ENCODE measurements around the gene RSAD1. TPM values are rescaled to one million over a fixed set of nuclear protein-coding genes. Genes with fewer than 3 reads are reported as not detected.

Gene RSAD1
- total RNA-seq, 3 donors from 2014 or later (not counting 1 experiment from before 2014, with no cell fraction given) = 49.0 to 71.3 (median 56.5) TPM

DNA sequence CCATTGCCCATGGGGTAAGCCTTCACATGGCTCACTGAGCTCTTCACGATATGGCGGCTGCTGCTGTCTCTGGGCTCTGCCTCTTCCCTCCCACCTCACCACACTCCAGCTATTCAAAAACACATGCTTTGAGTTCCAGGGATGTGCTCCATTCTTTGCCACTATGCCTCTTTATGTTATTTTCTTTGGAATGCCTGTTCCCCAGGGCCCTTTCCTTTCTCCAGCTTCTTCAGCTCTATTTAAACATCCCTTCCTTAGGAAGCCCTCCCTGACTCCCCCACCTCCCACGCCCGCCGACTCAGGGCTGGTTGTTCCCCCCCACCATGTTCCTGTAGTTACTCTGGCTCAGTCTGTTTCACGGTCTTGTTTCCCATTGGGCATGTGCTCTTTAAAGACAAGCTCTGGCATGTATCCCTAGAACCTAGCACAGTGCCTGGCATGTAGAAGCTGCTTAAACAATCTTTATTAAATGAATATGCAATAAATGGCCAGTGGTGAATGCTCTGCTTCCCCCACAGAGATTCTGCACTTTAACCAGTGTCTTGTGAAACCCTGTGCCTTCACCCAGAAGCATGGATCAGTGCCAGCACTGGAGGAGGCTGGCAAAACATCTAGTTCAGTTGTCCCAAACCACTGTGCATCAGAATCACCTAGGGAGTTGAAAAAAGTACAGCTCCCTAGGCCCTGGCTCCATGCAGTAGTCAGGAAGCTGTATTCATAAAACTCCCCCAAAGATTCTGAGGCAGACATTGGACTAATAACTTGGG, 36.5 kb downstream of the RSAD1 start:
- no peak for DNase-seq
- Mint-ChIP-seq H3K4me3 (no peak overlapping the region), H3K27ac (no peak overlapping the region), H3K36me3 (no peaks in the 10 kb centered on the region), H3K4me1 (no peaks in the 10 kb centered on the region), H3K27me3 (ENCODE audit: low read depth in 2 of 2) (peaks cover 0 to 11% of the 10 kb centered on the region in 2 donors), H3K9me3 (no peaks in the 10 kb centered on the region)
- TF ChIP-seq, protein P1, sequence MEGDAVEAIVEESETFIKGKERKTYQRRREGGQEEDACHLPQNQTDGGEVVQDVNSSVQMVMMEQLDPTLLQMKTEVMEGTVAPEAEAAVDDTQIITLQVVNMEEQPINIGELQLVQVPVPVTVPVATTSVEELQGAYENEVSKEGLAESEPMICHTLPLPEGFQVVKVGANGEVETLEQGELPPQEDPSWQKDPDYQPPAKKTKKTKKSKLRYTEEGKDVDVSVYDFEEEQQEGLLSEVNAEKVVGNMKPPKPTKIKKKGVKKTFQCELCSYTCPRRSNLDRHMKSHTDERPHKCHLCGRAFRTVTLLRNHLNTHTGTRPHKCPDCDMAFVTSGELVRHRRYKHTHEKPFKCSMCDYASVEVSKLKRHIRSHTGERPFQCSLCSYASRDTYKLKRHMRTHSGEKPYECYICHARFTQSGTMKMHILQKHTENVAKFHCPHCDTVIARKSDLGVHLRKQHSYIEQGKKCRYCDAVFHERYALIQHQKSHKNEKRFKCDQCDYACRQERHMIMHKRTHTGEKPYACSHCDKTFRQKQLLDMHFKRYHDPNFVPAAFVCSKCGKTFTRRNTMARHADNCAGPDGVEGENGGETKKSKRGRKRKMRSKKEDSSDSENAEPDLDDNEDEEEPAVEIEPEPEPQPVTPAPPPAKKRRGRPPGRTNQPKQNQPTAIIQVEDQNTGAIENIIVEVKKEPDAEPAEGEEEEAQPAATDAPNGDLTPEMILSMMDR (IDR thresholded peaks at IDR 0.05) = no peak
- no peak for ATAC-seq
- no peaks in the 10 kb centered on the region for H3K36me3 ChIP-seq (ENCODE audit: control insufficient read depth, insufficient read depth, low read length)
- H3K27ac ChIP-seq (ENCODE audit: low read length) = no peak overlapping the region
- H3K4me3 ChIP-seq (ENCODE audit: low read length) = no peak overlapping the region
- WGBS (ENCODE audit: insufficient coverage) = 87% methylated on average over 6 of the region's 6 CpGs
- intact Hi-C loops (cut with micrococcal nuclease) = no loop called here
- H3K27me3 ChIP-seq (ENCODE audit: control insufficient read depth, insufficient read depth, low read length) = no peaks in the 10 kb centered on the region
- H3K9me3 ChIP-seq (ENCODE audit: control insufficient read depth, insufficient read depth, low read length) = no peaks in the 10 kb centered on the region
- no peaks in the 10 kb centered on the region for H3K4me1 ChIP-seq (ENCODE audit: control insufficient read depth, insufficient read depth, low read length)

DNA sequence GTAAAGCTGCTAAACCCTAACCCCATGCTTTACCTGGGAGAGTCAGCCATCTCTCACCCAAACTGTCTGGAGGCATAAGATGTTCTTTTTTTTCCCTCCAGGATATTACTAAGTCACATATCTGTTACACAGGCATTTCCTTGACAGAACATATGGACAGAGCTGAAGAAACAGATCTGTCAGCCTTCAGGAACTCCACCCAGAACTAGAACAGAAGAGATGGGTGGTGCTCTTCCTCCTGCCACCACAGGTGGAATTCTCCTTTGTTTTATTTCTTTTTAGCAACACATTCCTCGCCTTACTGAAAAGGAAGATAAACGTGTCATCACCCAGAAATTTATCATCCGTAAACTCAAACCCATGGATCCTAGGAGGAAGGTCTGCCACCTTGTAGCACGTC, 38.4 kb downstream of the RSAD1 start:
- no peaks in the 10 kb centered on the region for H3K4me1 Mint-ChIP-seq
- H3K36me3 ChIP-seq (ENCODE audit: control insufficient read depth, insufficient read depth, low read length) = no peaks in the 10 kb centered on the region
- intact Hi-C loops (cut with micrococcal nuclease) = no loop called here
- TF ChIP-seq, protein P1 (IDR thresholded peaks at IDR 0.05) = no peak
- no peak overlapping the region for H3K27ac Mint-ChIP-seq
- ATAC-seq = no peak
- H3K9me3 Mint-ChIP-seq = no peaks in the 10 kb centered on the region
- no peaks in the 10 kb centered on the region for H3K9me3 ChIP-seq (ENCODE audit: control insufficient read depth, insufficient read depth, low read length)
- DNase-seq = no peak
- H3K27me3 Mint-ChIP-seq (ENCODE audit: low read depth in 2 of 2) = peaks cover 0 to 6% of the 10 kb centered on the region in 2 donors
- H3K4me3 Mint-ChIP-seq = no peak overlapping the region
- H3K4me1 ChIP-seq (ENCODE audit: control insufficient read depth, insufficient read depth, low read length) = no peaks in the 10 kb centered on the region
- no peak overlapping the region for H3K4me3 ChIP-seq (ENCODE audit: low read length)
- no peaks in the 10 kb centered on the region for H3K36me3 Mint-ChIP-seq
- H3K27ac ChIP-seq (ENCODE audit: low read length) = no peak overlapping the region
- no peaks in the 10 kb centered on the region for H3K27me3 ChIP-seq (ENCODE audit: control insufficient read depth, insufficient read depth, low read length)
- WGBS (ENCODE audit: insufficient coverage) = 86% methylated on average over 4 of the region's 4 CpGs

DNA sequence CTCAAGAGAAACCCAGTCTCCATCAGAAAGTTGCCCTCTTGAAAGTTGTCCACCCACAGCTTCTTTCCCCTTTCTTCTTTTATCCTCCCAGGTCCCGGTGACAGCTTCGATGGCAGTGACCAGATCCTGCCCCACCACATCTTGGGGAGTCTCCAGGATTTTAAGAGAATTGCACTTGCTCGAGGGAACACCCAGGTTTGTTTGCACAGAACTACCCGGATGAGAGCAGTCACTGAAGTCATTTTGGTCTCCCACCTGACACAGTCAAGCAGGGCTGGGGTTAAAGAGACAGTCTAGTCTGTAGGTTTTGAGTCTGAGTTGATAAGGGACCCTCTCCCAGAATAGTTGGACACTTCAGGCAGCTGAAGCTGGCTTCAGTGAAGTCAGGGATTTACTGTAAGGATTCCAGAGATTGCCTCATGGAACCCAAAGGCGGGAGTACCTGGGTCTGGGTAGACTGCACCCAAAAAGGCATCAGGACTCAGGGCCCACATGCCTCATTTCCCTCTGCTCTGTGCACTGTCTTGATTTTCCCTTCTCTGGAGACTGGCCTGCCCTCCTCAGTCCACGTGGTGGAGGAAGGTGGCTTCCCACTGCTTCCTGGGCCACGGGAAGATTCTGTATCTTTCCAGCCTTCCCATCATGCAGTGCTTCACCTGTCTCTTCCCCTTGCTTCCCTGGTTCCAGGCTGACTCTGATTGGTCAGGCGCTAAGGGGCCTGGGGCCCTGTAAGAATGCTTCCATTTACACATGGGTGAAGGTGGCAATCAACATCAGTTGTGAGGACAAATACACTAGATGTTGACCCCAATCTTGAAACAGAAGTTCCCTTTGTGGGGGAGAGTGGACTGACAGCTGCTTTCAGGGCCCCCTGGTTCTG, 39.1 kb downstream of the RSAD1 start:
- Mint-ChIP-seq H3K9me3 (no peaks in the 10 kb centered on the region), H3K27ac (no peak overlapping the region), H3K4me3 (no peak overlapping the region), H3K36me3 (no peaks in the 10 kb centered on the region), H3K27me3 (ENCODE audit: low read depth in 2 of 2) (peaks cover 0 to 6% of the 10 kb centered on the region in 2 donors), H3K4me1 (no peaks in the 10 kb centered on the region)
- Histone ChIP-seq H3K4me3 (ENCODE audit: low read length) (no peak overlapping the region), H3K9me3 (ENCODE audit: control insufficient read depth, insufficient read depth, low read length) (no peaks in the 10 kb centered on the region), H3K36me3 (ENCODE audit: control insufficient read depth, insufficient read depth, low read length) (no peaks in the 10 kb centered on the region), H3K27me3 (ENCODE audit: control insufficient read depth, insufficient read depth, low read length) (no peaks in the 10 kb centered on the region), H3K27ac (ENCODE audit: low read length) (no peak overlapping the region), H3K4me1 (ENCODE audit: control insufficient read depth, insufficient read depth, low read length) (no peaks in the 10 kb centered on the region)
- 87% methylated on average over 8 of the region's 8 CpGs for WGBS (ENCODE audit: insufficient coverage)
- no peak for ATAC-seq
- DNase-seq = no peak
- intact Hi-C loops (cut with micrococcal nuclease) = no loop called here
- TF ChIP-seq, protein P1 (IDR thresholded peaks at IDR 0.05) = no peak
